Testis (tissue), 2 donors: Measurements from ENCODE around the gene CAPN5.

Experiments used
- CTCF ChIP-seq, 3 experiments: fragments of 450-650 bp in 2 of 3; fragments of 200-600 bp in 1 of 3; sonication (generic) in 1 of 3; IDR thresholded peaks; one replicate each; pipeline ENCODE4 v1.5.1; 2016 to 2019; ENCODE audit warnings: antibody characterized with exemption in 3 of 3, mild to moderate bottlenecking in 2 of 3, moderate library complexity in 1 of 3
- POLR2A ChIP-seq: fragments of 450-650 bp; IDR thresholded peaks from one replicate; pipeline ENCODE4 v1.6.1; 2017; ENCODE audit warnings: antibody characterized with exemption, mild to moderate bottlenecking, moderate library complexity

GRCh38 chr11:77100166-77101042, 33.6 kb downstream of the CAPN5 start:
- TF ChIP-seq CTCF (IDR thresholded peaks at IDR 0.05) (no peak), POLR2A (no peak)
